GM19395 (cell line): ENCODE results near the gene ACOXL.
"Not testable (repeated sequence)": the region's sequence is repeated elsewhere in the genome, so short reads cannot be mapped to it uniquely, and the experiment has no call there.

Source experiments
- ATAC-seq: cut with Tn5 transposase; IDR thresholded peaks from one replicate; pipeline ENCODE4 v1.9.1; 2021; ENCODE audit warnings: mild to moderate bottlenecking, moderate library complexity; ENCODE audit not compliant: unreplicated experiment

ACOXL gene

DNA sequence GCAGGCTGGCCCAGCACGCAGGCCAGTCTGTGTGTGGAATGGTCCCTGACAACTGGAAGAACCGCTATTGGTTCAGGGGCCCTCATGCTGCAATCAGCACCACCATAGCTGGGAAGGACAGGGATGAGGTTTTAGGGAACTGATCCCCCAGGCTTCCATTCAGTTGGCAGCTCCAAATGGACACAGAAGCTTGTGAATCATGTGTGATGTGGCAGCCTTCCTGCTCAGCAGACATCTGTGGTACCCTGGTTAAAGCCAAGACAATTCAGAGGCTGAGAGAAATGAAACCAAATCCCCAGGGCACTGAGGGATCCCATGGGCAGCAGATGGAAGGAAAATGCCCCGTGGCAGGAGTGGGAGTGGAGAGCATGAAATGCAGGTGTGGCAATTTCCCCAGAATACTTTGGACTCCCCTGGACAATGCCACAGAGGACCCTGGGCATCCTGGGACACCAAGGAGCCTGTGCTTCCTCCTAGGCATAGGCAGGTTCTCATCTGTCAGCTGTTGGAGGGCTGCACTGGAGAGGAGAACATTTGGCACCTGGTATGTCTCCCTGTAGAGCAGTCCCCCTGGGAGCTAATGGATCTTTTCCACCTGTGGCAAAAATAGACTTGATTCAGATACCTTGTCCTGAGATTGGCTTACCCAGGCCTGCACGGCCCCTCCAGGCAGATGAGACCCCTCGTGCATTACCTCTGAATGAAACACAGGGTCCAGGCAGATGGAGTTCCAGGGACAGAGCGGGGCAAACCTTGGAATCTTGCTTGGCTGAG is 226.2 kb downstream of the ACOXL start:
- no peak for ATAC-seq

DNA sequence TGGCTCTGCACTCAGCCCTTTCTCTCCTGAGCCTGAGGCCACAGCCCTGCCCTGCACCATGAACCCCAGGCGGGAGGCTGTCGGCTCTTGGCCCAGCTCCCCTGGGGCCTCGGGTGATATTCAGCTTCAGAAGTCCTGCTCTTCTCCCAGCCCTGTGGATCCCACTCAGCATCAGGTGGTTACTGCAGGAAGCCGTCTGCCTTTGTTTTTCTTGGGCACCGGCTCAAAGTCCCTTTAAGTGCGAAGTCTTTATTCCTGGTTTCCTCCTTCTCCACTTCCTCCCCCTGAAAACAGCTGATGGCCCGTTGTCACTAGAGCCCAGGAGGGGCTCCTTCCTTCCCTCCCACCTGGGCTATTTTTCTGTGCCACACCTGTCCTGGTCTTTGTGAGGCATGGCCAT is 226.8 kb downstream of the ACOXL start:
- ATAC-seq = no peak

DNA sequence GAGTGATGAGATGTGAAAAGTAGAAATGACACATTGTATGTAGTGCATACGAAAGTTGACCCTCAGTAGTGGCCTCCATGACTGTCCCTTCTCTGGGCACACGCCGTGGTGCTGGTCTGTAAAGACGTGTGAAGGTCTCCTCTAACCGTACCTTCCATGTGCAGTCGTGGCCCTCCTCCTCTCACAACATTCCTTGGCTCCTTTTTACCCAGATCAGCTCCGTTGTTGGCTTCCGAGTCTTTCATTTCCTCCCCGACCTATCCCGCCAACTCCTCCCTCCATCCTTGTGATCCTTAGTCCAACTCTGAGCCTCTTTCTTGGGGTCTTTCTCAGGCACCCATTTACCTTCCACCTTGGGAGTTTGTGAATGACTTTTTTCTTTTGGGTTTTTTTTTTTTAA is 227.9 kb downstream of the ACOXL start:
- no peak for ATAC-seq

DNA sequence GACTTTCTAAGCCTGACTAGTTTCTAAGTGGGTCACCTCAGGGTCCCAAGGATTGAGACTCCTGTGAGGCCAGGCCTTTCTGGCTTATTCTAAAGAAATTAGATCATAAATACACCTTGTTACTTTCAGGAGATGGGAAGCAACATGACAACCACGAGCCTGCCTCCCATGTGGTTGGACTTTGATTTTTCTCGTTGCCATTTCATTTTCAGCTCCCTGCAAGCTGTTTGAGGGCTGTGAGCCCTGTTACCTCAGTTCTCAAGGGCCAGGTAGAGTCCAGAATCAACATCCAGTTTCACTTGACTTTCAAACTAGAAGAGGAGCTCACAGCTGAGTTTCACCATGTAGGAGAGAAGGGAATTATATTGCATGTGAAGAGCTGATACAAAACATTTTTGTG is 228.6 kb downstream of the ACOXL start:
- no peak for ATAC-seq

DNA sequence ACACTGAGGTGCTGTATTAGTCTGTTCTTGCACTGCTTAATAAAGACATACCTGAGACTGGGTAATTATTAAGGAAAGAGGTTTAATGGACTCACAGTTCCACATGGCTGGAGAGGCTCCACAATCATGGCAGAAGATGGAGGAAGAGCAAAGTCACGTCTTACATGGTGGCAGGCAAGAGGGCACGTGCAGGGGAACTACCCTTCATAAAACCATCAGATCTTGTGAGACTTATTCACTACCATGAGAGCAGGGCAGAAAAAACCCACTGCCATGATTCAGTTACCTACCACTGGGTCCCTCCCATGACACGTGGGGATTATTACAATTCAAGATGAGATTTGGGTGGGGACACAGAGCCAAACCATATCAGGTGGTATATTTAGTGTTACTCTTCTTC is 229.3 kb downstream of the ACOXL start:
- not testable (repeated sequence) for ATAC-seq

DNA sequence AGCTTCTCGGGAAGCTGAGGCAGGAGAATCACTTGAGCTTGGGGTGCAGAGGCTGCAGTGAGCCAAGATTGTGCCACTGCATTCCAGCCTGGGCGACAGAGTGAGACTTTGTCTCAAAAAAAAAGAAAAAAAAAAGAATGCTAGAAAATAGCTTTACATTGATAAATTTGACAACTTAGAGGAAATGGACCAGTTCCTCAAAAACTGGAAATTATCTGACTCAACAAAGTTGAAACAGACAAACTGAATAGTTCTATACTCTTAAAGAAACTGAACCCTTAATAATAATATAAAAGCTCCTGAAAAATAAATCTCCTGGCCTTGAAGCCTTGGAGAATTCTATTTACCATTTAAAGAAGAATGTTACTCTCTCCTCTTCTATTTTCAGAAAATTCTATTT is 237.3 kb downstream of the ACOXL start:
- ATAC-seq = no peak

DNA sequence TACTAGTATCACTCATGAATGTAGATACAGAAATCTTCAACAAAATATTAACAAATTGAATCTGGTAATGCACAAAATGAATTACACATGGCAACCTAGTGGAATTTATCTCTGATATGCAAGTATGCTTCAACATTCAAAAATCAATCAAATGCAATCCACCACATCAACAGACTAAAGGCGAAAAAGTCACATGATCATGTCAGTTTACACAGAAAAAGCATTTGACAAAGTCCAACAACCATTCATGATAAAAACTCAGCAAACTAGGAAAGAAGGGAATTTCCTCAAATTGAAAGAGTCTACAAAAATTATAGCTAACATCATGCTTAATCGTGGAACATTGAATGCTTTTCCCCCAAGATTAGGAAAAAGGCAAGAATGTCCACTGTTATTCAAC is 237.8 kb downstream of the ACOXL start:
- ATAC-seq = no peak

DNA sequence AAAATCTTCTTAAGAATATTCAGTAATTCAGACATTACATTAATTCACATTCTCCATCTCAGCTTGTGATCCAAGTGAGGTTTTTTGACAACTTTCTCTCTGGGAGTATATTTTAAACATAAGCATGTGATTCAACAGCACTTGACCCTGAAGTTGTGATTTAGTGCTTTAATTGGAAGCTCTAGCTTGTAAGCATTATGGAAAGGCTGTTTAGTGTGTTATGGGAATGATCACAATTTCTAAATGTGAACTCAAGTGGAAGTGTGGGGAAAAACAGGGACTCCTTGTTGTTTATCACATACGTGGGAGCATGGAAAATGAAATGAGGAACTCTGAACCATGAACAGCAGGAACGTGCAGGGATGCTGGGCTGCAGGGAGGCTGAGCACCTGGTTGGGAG is 239.4 kb downstream of the ACOXL start:
- no peak for ATAC-seq

DNA sequence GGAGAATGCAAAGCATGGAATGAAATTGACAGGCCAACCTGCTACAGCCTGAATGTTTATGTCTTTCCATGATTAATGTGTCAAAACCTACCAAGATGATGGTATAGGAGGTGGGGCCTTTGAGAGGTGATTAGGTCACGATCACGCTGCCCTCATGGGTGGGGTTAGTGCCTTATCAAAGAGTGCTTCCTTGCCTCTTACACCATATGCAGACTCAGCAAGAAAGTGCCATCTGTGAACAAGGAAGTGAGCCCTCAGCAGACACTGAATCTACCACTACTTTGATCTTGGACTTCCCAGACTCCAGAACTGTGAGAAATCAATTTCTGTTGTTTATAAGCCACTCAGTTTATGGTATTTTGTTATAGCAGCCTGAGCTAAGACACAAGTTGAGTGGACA is 240.9 kb downstream of the ACOXL start:
- ATAC-seq = no peak

DNA sequence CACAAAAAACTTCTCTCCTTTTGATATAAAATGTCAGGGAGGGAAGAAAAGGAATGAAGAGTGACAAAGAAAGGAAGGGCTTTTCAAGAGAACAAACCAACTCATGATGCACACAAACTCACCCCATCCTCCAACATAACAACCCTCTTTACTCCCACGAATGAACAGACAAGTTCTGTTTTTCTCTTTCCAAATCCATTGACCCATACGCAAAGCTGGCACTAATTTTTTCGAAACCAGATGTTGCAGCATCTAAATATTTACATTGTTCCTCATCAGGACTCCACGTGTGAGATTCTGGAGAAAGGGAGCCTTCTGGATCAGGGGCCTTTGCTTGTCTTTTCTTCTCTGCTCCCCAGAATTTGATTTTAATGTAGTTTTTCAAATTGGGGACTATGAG is 245.0 kb downstream of the ACOXL start:
- no peak for ATAC-seq

DNA sequence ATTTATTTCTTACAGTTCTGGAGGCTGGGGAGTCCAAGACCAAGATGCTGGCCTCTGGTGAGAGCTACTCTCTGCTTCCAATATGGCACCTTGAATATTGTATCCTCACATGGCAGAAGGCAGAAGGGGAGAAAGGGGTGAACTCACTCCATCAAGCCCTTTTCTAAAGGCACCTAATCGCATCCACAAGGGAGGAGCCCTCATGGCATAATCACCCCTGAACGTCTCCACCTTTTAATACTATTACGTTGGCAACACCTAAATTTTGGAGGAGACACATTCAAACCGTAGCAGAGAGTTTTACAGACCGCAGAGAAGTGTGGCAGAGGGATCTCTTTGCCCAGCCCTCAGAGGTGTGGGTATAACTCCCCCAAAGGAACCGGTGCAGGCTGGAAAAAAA is 245.8 kb downstream of the ACOXL start:
- ATAC-seq = no peak

DNA sequence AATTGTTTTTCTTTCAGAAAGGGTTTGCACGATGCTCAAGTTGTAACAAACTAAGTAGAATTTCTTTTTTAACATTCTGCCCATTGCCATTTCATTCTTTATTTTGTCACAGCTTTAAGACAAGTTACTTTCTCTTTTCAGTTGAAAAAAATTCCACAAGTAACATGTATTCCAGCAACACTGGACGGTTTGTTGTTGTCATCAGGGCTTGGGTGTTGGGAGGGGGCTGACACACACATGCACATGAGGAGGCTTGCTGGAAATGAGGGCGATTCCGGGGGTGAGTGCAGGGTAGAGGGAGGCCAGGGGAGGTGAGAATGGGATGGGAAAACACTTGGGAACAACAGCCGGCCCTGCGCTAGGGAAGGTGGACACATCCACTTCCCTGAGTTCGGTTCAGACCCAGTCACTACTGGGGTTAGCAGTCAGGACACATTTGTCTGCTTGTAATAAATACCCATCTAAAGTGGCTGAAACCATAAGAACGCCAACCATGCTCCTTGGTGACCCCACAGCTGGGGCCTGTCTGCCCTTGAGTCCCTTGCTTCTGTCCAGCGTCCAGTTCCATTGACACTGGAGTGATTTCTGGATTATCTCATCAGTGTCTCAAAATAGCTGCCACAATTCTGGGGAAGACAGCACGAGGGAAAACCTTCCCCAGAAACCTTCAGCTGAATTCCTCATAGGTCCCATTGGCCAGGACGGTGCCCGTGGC is 246.5 kb downstream of the ACOXL start:
- ATAC-seq = no peak

DNA sequence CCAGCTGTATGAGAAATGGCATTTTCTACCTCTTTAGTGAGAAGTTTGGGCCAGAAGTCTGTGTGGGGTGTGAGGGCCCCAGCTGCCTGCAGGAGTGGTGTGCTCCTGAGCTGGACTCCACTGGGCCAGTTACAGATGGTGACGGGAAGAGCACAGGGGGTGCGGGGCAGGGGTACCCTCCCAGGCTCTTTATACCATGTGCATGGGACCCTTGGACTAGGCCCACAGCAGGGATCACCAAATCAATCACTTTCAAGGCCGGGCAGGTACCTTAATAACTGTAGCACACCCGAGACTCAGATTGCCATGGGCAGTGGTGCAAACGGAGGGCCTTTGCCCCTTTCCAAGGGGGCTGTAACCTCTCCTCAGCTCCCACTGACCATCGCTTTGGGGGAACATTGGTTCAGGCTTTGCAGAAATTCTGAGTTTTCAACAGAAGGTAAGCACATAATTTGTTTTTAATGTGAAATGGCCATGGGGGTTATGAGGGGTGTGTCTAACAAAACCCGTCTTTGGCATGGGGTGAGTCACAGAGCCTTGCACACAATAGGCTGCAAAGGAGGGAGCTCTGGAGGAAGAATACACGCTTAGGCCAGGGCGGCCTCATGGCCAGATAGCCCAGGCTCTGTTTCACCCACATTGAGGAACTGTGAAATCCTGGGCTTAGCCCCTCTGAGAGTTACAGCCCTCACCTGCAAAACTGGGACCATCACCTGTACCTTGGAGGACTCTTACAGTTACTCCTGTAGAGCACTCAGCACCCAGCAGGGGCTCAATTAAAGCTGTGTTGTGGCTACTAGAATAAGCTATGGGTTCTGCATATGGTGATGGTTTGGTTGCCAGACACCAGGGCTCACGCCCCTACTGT is 247.3 kb downstream of the ACOXL start:
- ATAC-seq = no peak

DNA sequence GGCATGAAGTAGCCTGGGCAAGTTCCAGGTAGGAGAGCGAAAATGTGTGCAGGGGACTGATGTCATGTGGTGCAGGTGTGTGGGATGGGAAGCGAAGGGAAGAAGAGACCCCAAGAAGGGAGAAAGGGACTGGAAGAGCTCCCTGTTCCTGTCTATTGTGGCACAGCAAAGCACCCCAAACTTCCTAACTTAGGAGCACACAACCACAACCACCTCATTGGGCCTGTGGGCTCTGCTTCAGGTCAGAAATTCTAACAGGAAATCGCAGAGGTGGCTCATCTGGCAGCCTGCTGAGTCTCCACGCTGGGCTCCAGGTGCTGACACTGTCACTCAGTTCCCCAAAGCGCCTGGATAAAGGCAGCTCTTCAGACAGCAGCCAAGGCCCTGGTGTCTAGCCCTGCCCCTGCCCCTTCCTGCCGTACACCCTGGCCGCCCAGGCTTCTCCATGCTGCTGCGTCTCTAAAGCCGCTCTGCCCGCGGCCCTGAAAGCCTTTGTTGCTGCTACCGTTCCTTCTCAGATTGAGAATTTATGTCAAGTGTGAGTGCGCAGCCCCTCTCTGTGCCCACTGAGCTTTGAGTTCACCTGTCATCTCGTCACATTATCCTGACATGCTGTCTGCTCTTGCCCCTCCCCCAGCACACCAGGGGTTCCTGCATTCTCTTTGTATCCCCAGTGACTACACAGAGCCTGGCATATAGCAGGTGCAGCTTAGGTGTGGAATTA is 248.1 kb downstream of the ACOXL start:
- no peak for ATAC-seq

DNA sequence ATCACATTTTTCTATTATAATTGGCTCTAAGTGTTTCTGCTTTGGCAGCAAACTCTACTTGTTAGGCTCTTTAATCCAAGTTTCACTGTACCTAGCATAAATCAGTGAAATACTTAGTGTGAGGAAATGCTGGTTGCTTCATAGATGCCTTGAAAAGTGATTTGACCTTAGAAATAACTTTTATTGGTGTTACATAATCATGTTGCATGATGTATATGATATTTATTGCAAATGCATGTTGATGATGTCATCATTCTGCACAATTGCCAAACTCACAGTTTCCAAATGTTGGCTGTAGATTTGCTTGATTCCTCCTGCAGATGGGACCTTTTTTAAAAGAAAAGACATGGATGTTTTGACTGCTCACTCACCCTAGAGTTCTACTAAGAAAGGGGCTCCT is 250.8 kb downstream of the ACOXL start:
- no peak for ATAC-seq

DNA sequence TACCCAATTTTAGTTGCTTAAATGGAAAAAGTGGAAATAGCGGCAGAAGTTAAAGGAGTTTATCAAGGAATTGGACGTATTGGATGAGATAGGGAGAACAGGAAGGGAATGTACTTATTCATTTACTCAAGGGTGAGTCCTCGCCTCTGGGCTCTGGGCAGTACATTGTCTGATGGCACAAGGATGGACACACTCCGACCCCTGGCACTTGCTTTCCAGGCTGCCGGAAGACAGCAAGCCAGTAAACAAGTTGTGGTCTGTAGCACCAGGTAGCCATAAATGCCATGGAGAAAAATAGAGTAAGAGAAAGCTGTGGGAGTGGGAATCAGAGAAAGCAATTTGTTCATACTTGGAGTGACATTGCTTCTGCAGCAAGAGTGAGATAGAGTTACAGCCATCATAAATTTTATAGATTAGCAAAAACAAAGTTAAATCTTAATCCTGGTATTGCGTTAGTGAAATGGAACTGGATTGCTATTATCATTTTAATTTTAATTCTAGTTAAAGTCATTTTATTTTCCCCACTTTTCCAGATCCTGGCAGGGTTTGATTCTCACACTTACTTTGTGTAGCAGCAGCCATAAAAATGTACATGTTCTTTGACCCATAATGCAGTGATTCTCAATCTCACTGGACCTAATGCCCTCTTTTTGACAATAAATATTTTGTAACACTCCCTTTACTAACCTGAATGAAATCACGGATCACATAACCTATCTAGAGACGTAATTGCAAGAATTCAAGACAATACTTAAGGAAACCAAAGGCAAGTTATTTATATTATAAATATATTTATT is 252.5 kb downstream of the ACOXL start:
- ATAC-seq = no peak

DNA sequence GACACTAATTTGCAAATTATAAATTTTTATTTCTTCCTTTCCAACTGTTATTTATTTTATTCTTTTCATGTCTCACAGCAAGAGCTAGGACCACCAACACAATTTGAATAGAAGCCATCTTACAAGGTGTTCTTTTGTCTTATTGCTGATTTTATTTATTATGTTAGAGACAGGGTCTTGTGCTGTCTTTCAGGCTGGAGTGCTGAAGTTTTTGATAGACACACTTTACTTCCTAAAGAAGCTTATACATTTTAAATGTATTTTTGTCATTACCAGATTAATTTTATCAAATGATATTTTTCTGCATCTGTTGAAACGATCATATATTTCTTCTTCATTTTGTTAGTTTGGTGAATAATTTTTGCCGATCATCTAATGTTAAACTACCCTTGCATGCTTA is 258.1 kb downstream of the ACOXL start:
- no peak for ATAC-seq

DNA sequence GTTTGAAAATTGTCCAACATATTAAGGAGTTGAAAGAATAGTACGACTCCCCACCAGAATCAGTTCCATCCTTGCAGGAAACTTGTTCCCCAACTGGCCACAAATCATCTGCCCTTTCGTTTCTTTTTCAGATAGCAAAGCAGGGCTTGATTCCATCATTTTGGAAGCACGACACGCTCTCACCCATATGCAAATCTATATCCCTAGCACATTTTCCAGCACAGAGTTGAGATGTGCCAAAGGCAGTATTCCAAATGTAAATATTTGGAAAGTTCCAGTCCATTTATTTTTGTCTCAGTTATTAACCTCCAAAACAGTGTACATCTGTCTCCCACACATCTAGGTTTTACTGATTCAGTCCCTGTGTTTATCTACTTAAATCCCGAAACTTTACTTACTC is 259.5 kb downstream of the ACOXL start:
- no peak for ATAC-seq

DNA sequence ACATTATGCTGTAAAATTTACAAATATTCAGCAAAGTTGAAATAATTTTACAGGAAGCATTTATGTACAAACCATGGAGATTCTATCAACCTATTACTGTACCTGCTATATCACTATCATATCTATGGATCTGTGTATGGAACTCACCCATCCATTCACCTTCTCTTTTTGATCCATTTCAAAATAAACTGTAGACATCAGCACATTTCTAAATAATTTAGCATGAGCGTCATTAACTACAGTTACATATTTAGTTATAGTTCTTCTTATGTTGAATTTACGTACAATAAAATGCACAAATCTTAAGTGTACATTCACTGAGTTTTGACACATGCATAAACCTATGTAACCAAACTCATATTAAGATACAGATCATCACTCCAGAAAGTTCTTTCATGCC is 260.5 kb downstream of the ACOXL start:
- ATAC-seq = no peak

DNA sequence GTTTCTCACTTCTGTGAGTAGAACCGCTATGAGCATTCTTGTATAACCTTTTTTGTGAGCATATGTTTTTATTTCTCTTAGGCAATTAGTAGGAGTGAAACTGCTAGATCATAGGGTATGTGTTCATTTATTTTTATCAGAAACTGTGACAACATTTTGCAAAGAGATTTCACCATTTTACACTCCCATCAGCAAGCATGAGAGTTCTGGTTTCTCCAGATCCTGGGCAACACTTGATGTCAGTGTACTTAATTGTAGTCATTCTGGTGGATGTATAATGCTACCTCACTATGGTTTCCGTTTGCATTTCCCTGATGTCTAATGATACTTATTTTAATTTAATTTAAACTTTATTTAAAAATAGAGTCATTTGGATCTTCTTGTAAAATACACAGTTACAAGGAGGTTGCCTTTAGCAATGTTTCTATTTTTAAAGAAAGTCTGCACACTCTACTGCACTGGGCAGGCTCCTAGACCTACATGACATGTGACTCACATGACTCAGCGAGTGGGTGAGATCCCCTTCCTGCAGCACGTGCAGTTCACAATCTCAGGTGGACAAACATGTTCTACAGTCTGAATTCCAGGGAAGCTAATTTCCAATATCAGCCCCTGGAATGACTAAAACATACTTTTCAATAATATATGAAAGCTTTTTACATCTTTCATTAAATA is 261.3 kb downstream of the ACOXL start:
- ATAC-seq = no peak
